GM21447 (cell line): ENCODE results near the gene SEC61A2.

Source experiments
- ATAC-seq: cut with Tn5 transposase; IDR thresholded peaks from one replicate; pipeline ENCODE4 v1.9.1; 2021; ENCODE audit not compliant: unreplicated experiment

The SEC61A2 gene

GRCh38 chr10:12195603-12196506 is 66.4 kb downstream of the SEC61A2 start, which contains the start of the genes CDC123 and NUDT5:
TSS of gene CDC123 (plus strand) at chr10:12196188. CDS start at chr10:12196246, 58 bp downstream.
TSS of gene NUDT5 (minus strand) at chr10:12195891. CDS start at chr10:12186291, 9,600 bp downstream.
- peak; percentile 85 for ATAC-seq

- no peak for ATAC-seq
Observed at GRCh38 chr10:12196531-12197211, 67.2 kb downstream of the SEC61A2 start.

GRCh38 chr10:12198156-12198555 is 68.7 kb downstream of the SEC61A2 start:
- ATAC-seq, result no peak

- no peak for ATAC-seq
Observed at GRCh38 chr10:12200850-12201249, 71.4 kb downstream of the SEC61A2 start.

GRCh38 chr10:12201543-12201942 is 72.1 kb downstream of the SEC61A2 start:
- ATAC-seq, result no peak

- ATAC-seq, result no peak
Observed at GRCh38 chr10:12202226-12202625, 72.7 kb downstream of the SEC61A2 start.

GRCh38 chr10:12205082-12205481 is 75.6 kb downstream of the SEC61A2 start:
- ATAC-seq, result no peak

GRCh38 chr10:12207114-12207513 is 77.6 kb downstream of the SEC61A2 start:
- ATAC-seq, result no peak

- no peak for ATAC-seq
Observed at GRCh38 chr10:12208460-12208859, 79.0 kb downstream of the SEC61A2 start.

GRCh38 chr10:12212454-12212853 is 83.0 kb downstream of the SEC61A2 start:
- no peak for ATAC-seq

GRCh38 chr10:12213621-12214020 is 84.1 kb downstream of the SEC61A2 start:
- ATAC-seq, result no peak

GRCh38 chr10:12214093-12214492 is 84.6 kb downstream of the SEC61A2 start:
- no peak for ATAC-seq

- no peak for ATAC-seq
Observed at GRCh38 chr10:12214763-12215218, 85.3 kb downstream of the SEC61A2 start.
